T-helper 2 cell treated with Interferon-gamma antibody and Interleukin-4, amounts not matched to agents 5 μg/mL and 100 μg/mL, for 36 hours (primary cell): ENCODE results near the gene SLC35F5.
"Not testable (repeated sequence)": the region's sequence is repeated elsewhere in the genome, so short reads cannot be mapped to it uniquely, and the experiment has no call there.

Experiments used
- DNase-seq: peaks from one replicate; pipeline ENCODE4 v3.0.0; 2021; ENCODE audit warnings: low spot score
- H3K27ac Mint-ChIP-seq: one replicate; pipeline ENCODE4 v1.8.0; 2021; ENCODE audit warnings: mild to moderate bottlenecking, mixed read lengths
- H3K27me3 Mint-ChIP-seq: one replicate; pipeline ENCODE4 v1.8.0; 2021; ENCODE audit warnings: low read depth, mixed read lengths
- H3K36me3 Mint-ChIP-seq: one replicate; pipeline ENCODE4 v1.8.0; 2021; ENCODE audit warnings: low read depth, mixed read lengths
- H3K4me1 Mint-ChIP-seq: one replicate; pipeline ENCODE4 v1.8.0; 2021; ENCODE audit warnings: low read depth, mixed read lengths
- H3K4me3 Mint-ChIP-seq: one replicate; pipeline ENCODE4 v1.8.0; 2022; ENCODE audit warnings: mild to moderate bottlenecking, moderate library complexity, mixed read lengths
- H3K9me3 Mint-ChIP-seq: one replicate; pipeline ENCODE4 v1.8.0; 2021; ENCODE audit warnings: mixed read lengths

The SLC35F5 gene

GRCh38 chr2:113756355-113757137 is at the start of gene SLC35F5:
Gene SLC35F5, minus strand, starts transcription at chr2:113756642. Its CDS starts 233 bp downstream, at chr2:113756409.
- Mint-ChIP-seq H3K27ac (peak within 1 kb of the TSS; percentile 99), H3K4me3 (peak within 1 kb of the TSS; percentile 92)

GRCh38 chr2:113799375-113799774 is 42.9 kb upstream of the SLC35F5 start:
- peaks cover 4% of the 10 kb centered on the region for H3K27me3 Mint-ChIP-seq
- no peak overlapping the region for H3K4me3 Mint-ChIP-seq
- no peak overlapping the region for H3K27ac Mint-ChIP-seq
- no peaks in the 10 kb centered on the region for H3K36me3 Mint-ChIP-seq
- DNase-seq, result no peak
- peaks cover 10% of the 10 kb centered on the region for H3K4me1 Mint-ChIP-seq
- H3K9me3 Mint-ChIP-seq, result no peaks in the 10 kb centered on the region

More at GRCh38 chr2:113756355-113757137, at the start of gene SLC35F5:
- peaks cover 5% of the 10 kb centered on the region for H3K36me3 Mint-ChIP-seq
- H3K27me3 Mint-ChIP-seq, result no peaks in the 10 kb centered on the region
- DNase-seq, result peak; percentile 96
- H3K4me1 Mint-ChIP-seq, result peaks cover 20% of the 10 kb centered on the region
- H3K9me3 Mint-ChIP-seq, result no peaks in the 10 kb centered on the region

- Mint-ChIP-seq H3K4me3 (no peak overlapping the region), H3K9me3 (no peaks in the 10 kb centered on the region), H3K36me3 (no peaks in the 10 kb centered on the region), H3K27ac (no peak overlapping the region), H3K4me1 (peaks cover 15% of the 10 kb centered on the region), H3K27me3 (no peaks in the 10 kb centered on the region)
- DNase-seq, result no peak
Measured at GRCh38 chr2:113797237-113797636, 40.8 kb upstream of the SLC35F5 start.

GRCh38 chr2:113796592-113797175 is 40.2 kb upstream of the SLC35F5 start:
- Mint-ChIP-seq H3K4me3 (no peak overlapping the region), H3K9me3 (no peaks in the 10 kb centered on the region), H3K36me3 (no peaks in the 10 kb centered on the region), H3K27ac (no peak overlapping the region), H3K4me1 (peaks cover 20% of the 10 kb centered on the region), H3K27me3 (no peaks in the 10 kb centered on the region)
- DNase-seq, result no peak

GRCh38 chr2:113795405-113795920 is 39.0 kb upstream of the SLC35F5 start:
- no peak for DNase-seq
- no peaks in the 10 kb centered on the region for H3K9me3 Mint-ChIP-seq
- H3K4me3 Mint-ChIP-seq, result no peak overlapping the region
- H3K27ac Mint-ChIP-seq, result no peak overlapping the region
- H3K27me3 Mint-ChIP-seq, result no peaks in the 10 kb centered on the region
- no peaks in the 10 kb centered on the region for H3K36me3 Mint-ChIP-seq
- H3K4me1 Mint-ChIP-seq, result peaks cover 20% of the 10 kb centered on the region

- peak overlapping the region; percentile 48 for H3K4me3 Mint-ChIP-seq
- no peaks in the 10 kb centered on the region for H3K9me3 Mint-ChIP-seq
- peak overlapping the region; percentile 70 for H3K27ac Mint-ChIP-seq
- peak; percentile 54 for DNase-seq
- no peaks in the 10 kb centered on the region for H3K27me3 Mint-ChIP-seq
- peaks cover 19% of the 10 kb centered on the region for H3K4me1 Mint-ChIP-seq
- no peaks in the 10 kb centered on the region for H3K36me3 Mint-ChIP-seq
Measured at GRCh38 chr2:113791697-113792590, 35.5 kb upstream of the SLC35F5 start.

GRCh38 chr2:113784823-113785744 is 28.6 kb upstream of the SLC35F5 start:
- Mint-ChIP-seq H3K4me3 (no peak overlapping the region), H3K9me3 (no peaks in the 10 kb centered on the region)
- no peak for DNase-seq

GRCh38 chr2:113780472-113780871 is 24.0 kb upstream of the SLC35F5 start:
- no peak overlapping the region for H3K27ac Mint-ChIP-seq
- no peaks in the 10 kb centered on the region for H3K9me3 Mint-ChIP-seq
- H3K4me3 Mint-ChIP-seq, result no peak overlapping the region
- no peak for DNase-seq
- H3K36me3 Mint-ChIP-seq, result no peaks in the 10 kb centered on the region
- no peaks in the 10 kb centered on the region for H3K27me3 Mint-ChIP-seq
- H3K4me1 Mint-ChIP-seq, result peaks cover 2% of the 10 kb centered on the region

More at GRCh38 chr2:113784823-113785744, 28.6 kb upstream of the SLC35F5 start:
- Mint-ChIP-seq H3K36me3 (no peaks in the 10 kb centered on the region), H3K27me3 (no peaks in the 10 kb centered on the region), H3K4me1 (peaks cover 2% of the 10 kb centered on the region), H3K27ac (no peak overlapping the region)

GRCh38 chr2:113777371-113777770 is 20.9 kb upstream of the SLC35F5 start:
- DNase-seq, result no peak
- H3K36me3 Mint-ChIP-seq, result no peaks in the 10 kb centered on the region
- H3K4me1 Mint-ChIP-seq, result peaks cover 2% of the 10 kb centered on the region
- H3K27me3 Mint-ChIP-seq, result no peaks in the 10 kb centered on the region
- no peak overlapping the region for H3K27ac Mint-ChIP-seq
- H3K4me3 Mint-ChIP-seq, result no peak overlapping the region
- no peaks in the 10 kb centered on the region for H3K9me3 Mint-ChIP-seq

- H3K4me3 Mint-ChIP-seq, result no peak overlapping the region
- DNase-seq, result no peak
- H3K36me3 Mint-ChIP-seq, result no peaks in the 10 kb centered on the region
- no peaks in the 10 kb centered on the region for H3K9me3 Mint-ChIP-seq
- peaks cover 2% of the 10 kb centered on the region for H3K4me1 Mint-ChIP-seq
- H3K27ac Mint-ChIP-seq, result no peak overlapping the region
- H3K27me3 Mint-ChIP-seq, result no peaks in the 10 kb centered on the region
Measured at GRCh38 chr2:113776949-113777348, 20.5 kb upstream of the SLC35F5 start.

- not testable (repeated sequence) for H3K9me3 Mint-ChIP-seq, H3K4me3 Mint-ChIP-seq, DNase-seq, H3K36me3 Mint-ChIP-seq, H3K4me1 Mint-ChIP-seq, H3K27ac Mint-ChIP-seq, H3K27me3 Mint-ChIP-seq
Measured at GRCh38 chr2:113774616-113775015, 18.2 kb upstream of the SLC35F5 start.

GRCh38 chr2:113770929-113771328 is 14.5 kb upstream of the SLC35F5 start:
- Mint-ChIP-seq H3K27me3 (no peaks in the 10 kb centered on the region), H3K36me3 (no peaks in the 10 kb centered on the region), H3K4me3 (no peak overlapping the region), H3K4me1 (no peaks in the 10 kb centered on the region), H3K27ac (no peak overlapping the region), H3K9me3 (no peaks in the 10 kb centered on the region)
- no peak for DNase-seq

- Mint-ChIP-seq H3K4me3 (no peak overlapping the region), H3K9me3 (peaks cover 5% of the 10 kb centered on the region), H3K36me3 (no peaks in the 10 kb centered on the region), H3K27me3 (no peaks in the 10 kb centered on the region), H3K4me1 (no peaks in the 10 kb centered on the region), H3K27ac (no peak overlapping the region)
- no peak for DNase-seq
Measured at GRCh38 chr2:113769555-113769954, 13.1 kb upstream of the SLC35F5 start.
